Stomach (tissue), 9 donors: ENCODE measurements around the gene CBX2. TPM values are rescaled to one million over a fixed set of nuclear protein-coding genes. Genes with fewer than 3 reads are reported as not detected.
A peak's percentile ranks its signal among the peaks of the same experiment; 100 is the strongest.

Experiments
- DNase-seq, 2 donors: peaks; one replicate each; pipeline versions ENCODE4 v3.0.0 to v3.0.0-alpha.2; 2013 to 2019
- H3K27ac ChIP-seq, 5 donors: fragments of 200-600 bp in 4 of 5; sonication (generic) in 4 of 5; one replicate each; pipeline ENCODE4 v1.5.1; 2013 to 2019; ENCODE audit warnings: mild to moderate bottlenecking in 1 of 5, moderate library complexity in 1 of 5
- H3K27me3 ChIP-seq, 3 donors: fragments of 200-600 bp; sonication (generic); one replicate each; pipeline ENCODE4 v1.5.1; 2017 to 2019; ENCODE audit warnings: mixed run types in 1 of 3
- H3K36me3 ChIP-seq, 4 donors: fragments of 200-600 bp; sonication (generic); 1 replicate in 3 of 4; 2 replicates in 1 of 4; pipeline ENCODE4 v1.5.1; 2016 to 2019
- H3K4me1 ChIP-seq, 4 donors: fragments of 200-600 bp; sonication (generic); one replicate each; pipeline ENCODE4 v1.5.1; 2016 to 2019
- H3K4me3 ChIP-seq, 4 donors: fragments of 200-600 bp; sonication (generic) in 3 of 4; one replicate each; pipeline ENCODE4 v1.5.1; 2016 to 2019; ENCODE audit warnings: mild to moderate bottlenecking in 1 of 4
- H3K9me3 ChIP-seq, 4 donors: fragments of 200-600 bp; sonication (generic); one replicate each; pipeline ENCODE4 v1.5.1; 2016 to 2019
- CTCF ChIP-seq, 7 experiments: fragments of 450-650 bp in 4 of 7; fragments of 200-600 bp in 3 of 7; sonication (generic) in 3 of 7; IDR thresholded peaks; one replicate each; pipeline ENCODE4 v1.5.1; 2016 to 2019; ENCODE audit warnings: antibody characterized with exemption in 7 of 7, control low read depth in 2 of 7, mild to moderate bottlenecking in 1 of 7
- EP300 ChIP-seq: sonication (generic); formaldehyde crosslinking; IDR thresholded peaks from one replicate; pipeline ENCODE4 v1.6.1; 2017; ENCODE audit warnings: antibody characterized with exemption
- POLR2A ChIP-seq, 4 donors: fragments of 450-650 bp; IDR thresholded peaks; one replicate each; pipeline ENCODE4 v1.6.1; 2016; ENCODE audit warnings: antibody characterized with exemption in 4 of 4, control low read depth in 2 of 4, mild to moderate bottlenecking in 1 of 4, moderate library complexity in 1 of 4
- POLR2AphosphoS5 ChIP-seq, 3 donors: sonication (generic); formaldehyde crosslinking; IDR thresholded peaks; one replicate each; pipeline ENCODE4 v1.6.1; 2016; ENCODE audit warnings: antibody characterized with exemption in 3 of 3
- WGBS, 5 donors: extraction: QIAGEN DNeasy Blood & Tissue Kit in 3 of 5; methylation state at CpG; one replicate each; pipeline versions ENCODE4 v1.1.5 to v1.1.7; 2013 to 2018; 5-methylcytosine and 5-hydroxymethylcytosine counted together
- intact Hi-C: fragments of 100-400 bp; cut with DNase I; formaldehyde crosslinking; loops from one replicate; pipeline ENCODE4 v1.15.1; 2023; ENCODE audit warnings: low total_unique reads
- polyA plus RNA-seq, 3 donors: library from polyadenylated mRNA; stranded (reverse); fragments of 200-250 nt; gene quantifications; one replicate each; pipeline ENCODE4 v1.2.3, GENCODE V29; 2013
- total RNA-seq, 5 donors: library from RNA; depleted of rRNA; stranded (reverse); fragments of >200 nt; gene quantifications; one replicate each; pipeline versions ENCODE4 v1.1.0 to v1.2.3, GENCODE V29; 2014 to 2016
- donor health status: healthy with polysubstance abuse.
- donor health status: Bipolar disorder and iron deficiency.
- donor health status: healthy.

Gene CBX2
- total and polyA plus RNA-seq, 8 donors: under 0.01 to 1.3 (median 1.0) TPM; not detected in 3

- peaks cover 0 to 22% (median 0%) of the 10 kb centered on the region in 3 donors for H3K27me3 ChIP-seq
- no peak for DNase-seq
- WGBS, 5 donors: 84 to 98% (median 94%) methylated on average over 5 of the region's 5 CpGs
- no peaks in the 10 kb centered on the region for H3K9me3 ChIP-seq
- no peak overlapping the region for H3K27ac ChIP-seq
- H3K4me1 ChIP-seq: peaks cover 2 to 25% (median 22%) of the 10 kb centered on the region in 4 donors
- no peak for TF ChIP-seq EP300
- TF ChIP-seq POLR2A (IDR thresholded peaks at IDR 0.05): no peak
- TF ChIP-seq POLR2AphosphoS5 (IDR thresholded peaks at IDR 0.05): no peak
- TF ChIP-seq CTCF (IDR thresholded peaks at IDR 0.05): no peak
- no peaks in the 10 kb centered on the region for H3K36me3 ChIP-seq
- intact Hi-C loops: no loop called here
- H3K4me3 ChIP-seq: no peak overlapping the region
These were observed 47.6 kb downstream of the CBX2 start for GRCh38 chr17:79825580-79825921.

GRCh38 chr17:79826204-79826680 lies 48.3 kb downstream of the CBX2 start:
- Histone ChIP-seq H3K36me3 (no peaks in the 10 kb centered on the region), H3K27me3 (peaks cover 0 to 22% (median 0%) of the 10 kb centered on the region in 3 donors), H3K9me3 (no peaks in the 10 kb centered on the region), H3K4me3 (no peak overlapping the region), H3K4me1 (peaks cover 9 to 32% (median 29%) of the 10 kb centered on the region in 4 donors), H3K27ac (no peak overlapping the region)
- 53 to 69% (median 65%) methylated on average over 11 of the region's 11 CpGs for WGBS, 5 donors
- DNase-seq: peak in 1 of 2 donors; percentile 51
- TF ChIP-seq EP300 (no peak), POLR2AphosphoS5 (IDR thresholded peaks at IDR 0.05) (no peak), CTCF (IDR thresholded peaks at IDR 0.05) (no peak), POLR2A (IDR thresholded peaks at IDR 0.05) (no peak)
- intact Hi-C loops: no loop called here

- DNase-seq: no peak
- intact Hi-C loops: no loop called here
- H3K9me3 ChIP-seq: no peaks in the 10 kb centered on the region
- H3K36me3 ChIP-seq: no peaks in the 10 kb centered on the region
- peaks cover 16 to 40% (median 36%) of the 10 kb centered on the region in 4 donors for H3K4me1 ChIP-seq
- TF ChIP-seq EP300 (no peak), POLR2AphosphoS5 (IDR thresholded peaks at IDR 0.05) (no peak), CTCF (IDR thresholded peaks at IDR 0.05) (no peak), POLR2A (IDR thresholded peaks at IDR 0.05) (no peak)
- H3K4me3 ChIP-seq: no peak overlapping the region
- H3K27me3 ChIP-seq: peaks cover 0 to 22% (median 0%) of the 10 kb centered on the region in 3 donors
- WGBS, 5 donors: 80 to 90% (median 88%) methylated on average over 26 of the region's 26 CpGs
- no peak overlapping the region for H3K27ac ChIP-seq
These were observed 49.1 kb downstream of the CBX2 start for GRCh38 chr17:79826841-79827578.

GRCh38 chr17:79829004-79829403 lies 51.1 kb downstream of the CBX2 start:
- Histone ChIP-seq H3K4me1 (peaks cover 32 to 59% (median 56%) of the 10 kb centered on the region in 4 donors), H3K9me3 (no peaks in the 10 kb centered on the region), H3K4me3 (no peak overlapping the region), H3K27ac (peak overlapping the region in 3 of 5 donors; percentile 5 to 47 (median 35)), H3K27me3 (peaks cover 0 to 22% (median 0%) of the 10 kb centered on the region in 3 donors), H3K36me3 (peaks cover 7% of the 10 kb centered on the region in 4 donors)
- no peak for TF ChIP-seq POLR2AphosphoS5 (IDR thresholded peaks at IDR 0.05)
- no peak for TF ChIP-seq CTCF (IDR thresholded peaks at IDR 0.05)
- TF ChIP-seq EP300: no peak
- TF ChIP-seq POLR2A (IDR thresholded peaks at IDR 0.05): no peak
- 70 to 92% (median 76%) methylated on average over 2 of the region's 2 CpGs for WGBS, 5 donors
- intact Hi-C loops: no loop called here
- DNase-seq: no peak
